Testis (tissue), 3 donors: Measurements from ENCODE around the gene KCP. TPM values are rescaled to one million over a fixed set of nuclear protein-coding genes. Genes with fewer than 3 reads are reported as not detected.

Source experiments
- DNase-seq: peaks from one replicate; pipeline ENCODE4 v3.0.0-alpha.2; 2019
- H3K27ac ChIP-seq, 2 donors: fragments of 200-600 bp; sonication (generic); one replicate each; pipeline ENCODE4 v1.5.1; 2019
- H3K27me3 ChIP-seq: fragments of 200-600 bp; sonication (generic); one replicate; pipeline ENCODE4 v1.5.1; 2019
- H3K36me3 ChIP-seq: fragments of 200-600 bp; sonication (generic); one replicate; pipeline ENCODE4 v1.5.1; 2017; ENCODE audit warnings: low read depth; ENCODE audit errors: missing control alignments
- H3K4me1 ChIP-seq: fragments of 200-600 bp; sonication (generic); one replicate; pipeline ENCODE4 v1.5.1; 2019
- H3K4me3 ChIP-seq, 2 donors: fragments of 200-600 bp; sonication (generic); one replicate each; pipeline ENCODE4 v1.5.1; 2017 to 2019
- H3K9me3 ChIP-seq: fragments of 200-600 bp; sonication (generic); one replicate; pipeline ENCODE4 v1.5.1; 2017
- CTCF ChIP-seq, 3 experiments: fragments of 450-650 bp in 2 of 3; fragments of 200-600 bp in 1 of 3; sonication (generic) in 1 of 3; IDR thresholded peaks; one replicate each; pipeline ENCODE4 v1.5.1; 2016 to 2019; ENCODE audit warnings: antibody characterized with exemption in 3 of 3, mild to moderate bottlenecking in 2 of 3, moderate library complexity in 1 of 3
- POLR2A ChIP-seq: fragments of 450-650 bp; IDR thresholded peaks from one replicate; pipeline ENCODE4 v1.6.1; 2017; ENCODE audit warnings: antibody characterized with exemption, mild to moderate bottlenecking, moderate library complexity
- WGBS, 2 donors: methylation state at CpG; one replicate each; pipeline ENCODE4 v1.1.5; 2018; 5-methylcytosine and 5-hydroxymethylcytosine counted together
- intact Hi-C: fragments of 100-400 bp; cut with DNase I; formaldehyde crosslinking; loops from one replicate; pipeline ENCODE4 v1.15.1; 2023; ENCODE audit warnings: low total_unique reads
- polyA plus RNA-seq: library from polyadenylated mRNA; stranded (reverse); fragments of 350-450 nt; fragmentation: Illumina TruSeq; extraction: RNeasy Lipid Tissue Mini Kit (QIAGEN cat#74804); gene quantifications from one replicate; pipeline ENCODE4 v1.2.3, GENCODE V29; 2014; ENCODE audit warnings: low read depth, low replicate concordance; ENCODE audit not compliant: insufficient read depth
- total RNA-seq, 2 donors: library from RNA; depleted of rRNA; stranded (reverse); fragments of >200 nt; gene quantifications; one replicate each; pipeline ENCODE4 v1.2.3, GENCODE V29; 2016

KCP gene
- total and polyA plus RNA-seq, 3 donors from 2014 or later, result 0.68 to 1.4 (median 1.2) TPM

GRCh38 chr7:128833148-128833945, 77.2 kb downstream of the KCP start:
- intact Hi-C loops, result no loop called here
- no peaks in the 10 kb centered on the region for H3K36me3 ChIP-seq
- H3K4me3 ChIP-seq, result no peak overlapping the region
- H3K27me3 ChIP-seq, result no peaks in the 10 kb centered on the region
- 26 to 36% methylated on average over 11 to 13 of the region's 13 CpGs for WGBS, 2 donors
- H3K9me3 ChIP-seq, result no peaks in the 10 kb centered on the region
- DNase-seq, result peak; percentile 54
- TF ChIP-seq CTCF (IDR thresholded peaks at IDR 0.05) (no peak), POLR2A (no peak)
- H3K4me1 ChIP-seq, result peaks cover 29% of the 10 kb centered on the region
- peak overlapping the region; percentile 59 to 61 for H3K27ac ChIP-seq

GRCh38 chr7:128832880-128833147, 77.7 kb downstream of the KCP start:
- 47 to 60% methylated on average over 2 of the region's 2 CpGs for WGBS, 2 donors
- Histone ChIP-seq H3K4me1 (peaks cover 29% of the 10 kb centered on the region), H3K27me3 (no peaks in the 10 kb centered on the region), H3K27ac (peak overlapping the region; percentile 59 to 61), H3K36me3 (no peaks in the 10 kb centered on the region), H3K4me3 (no peak overlapping the region), H3K9me3 (no peaks in the 10 kb centered on the region)
- TF ChIP-seq POLR2A, result no peak
- no peak for TF ChIP-seq CTCF (IDR thresholded peaks at IDR 0.05)
- intact Hi-C loops, result no loop called here
- no peak for DNase-seq

- no peak for DNase-seq
- no peaks in the 10 kb centered on the region for H3K36me3 ChIP-seq
- peak overlapping the region; percentile 59 to 61 for H3K27ac ChIP-seq
- intact Hi-C loops, result no loop called here
- H3K4me3 ChIP-seq, result no peak overlapping the region
- TF ChIP-seq CTCF (IDR thresholded peaks at IDR 0.05) (no peak), POLR2A (no peak)
- H3K27me3 ChIP-seq, result no peaks in the 10 kb centered on the region
- peaks cover 29% of the 10 kb centered on the region for H3K4me1 ChIP-seq
- WGBS, 2 donors, result 15 to 24% methylated on average over 8 to 22 of the region's 22 CpGs
- H3K9me3 ChIP-seq, result no peaks in the 10 kb centered on the region
Measured at GRCh38 chr7:128831994-128832879, 78.3 kb downstream of the KCP start.

GRCh38 chr7:128831178-128831993, 79.1 kb downstream of the KCP start:
- Histone ChIP-seq H3K9me3 (no peaks in the 10 kb centered on the region), H3K27me3 (no peaks in the 10 kb centered on the region), H3K36me3 (no peaks in the 10 kb centered on the region), H3K4me1 (peaks cover 29% of the 10 kb centered on the region), H3K4me3 (peak overlapping the region; percentile 47 to 59), H3K27ac (peak overlapping the region; percentile 39 to 61)
- WGBS, 2 donors, result 12 to 20% methylated on average over 5 to 33 of the region's 33 CpGs
- DNase-seq, result no peak
- TF ChIP-seq POLR2A (no peak), CTCF (IDR thresholded peaks at IDR 0.05) (no peak)
- intact Hi-C loops, result no loop called here
